GM13976 (cell line): ENCODE data around the gene SLC25A19.

ENCODE experiments used
- DNase-seq: peaks from one replicate; pipeline ENCODE4 v3.0.0; 2012; ENCODE audit warnings: low spot score
- CTCF ChIP-seq: IDR thresholded peaks from 2 replicates; pipeline ENCODE4 v1.5.1; 2012; ENCODE audit warnings: borderline replicate concordance, mild to moderate bottlenecking; ENCODE audit not compliant: insufficient read depth; ENCODE audit errors: extremely low read depth, missing control alignments, control extremely low read depth
- in situ Hi-C: fragments of 300-500 bp; cut with MboI; formaldehyde crosslinking; loops from one replicate; pipeline ENCODE4 v1.12.0; 2022; ENCODE audit warnings: low sequenced_read_pairs, mixed read lengths, inconsistent platforms; ENCODE audit not compliant: unreplicated experiment

The SLC25A19 gene

GRCh38 chr17:75238684-75239191 lies 50.5 kb downstream of the SLC25A19 start:
- peak; percentile 84 for DNase-seq
- peak; percentile 66 for TF ChIP-seq CTCF
- in situ Hi-C loops = no loop called here

DNA sequence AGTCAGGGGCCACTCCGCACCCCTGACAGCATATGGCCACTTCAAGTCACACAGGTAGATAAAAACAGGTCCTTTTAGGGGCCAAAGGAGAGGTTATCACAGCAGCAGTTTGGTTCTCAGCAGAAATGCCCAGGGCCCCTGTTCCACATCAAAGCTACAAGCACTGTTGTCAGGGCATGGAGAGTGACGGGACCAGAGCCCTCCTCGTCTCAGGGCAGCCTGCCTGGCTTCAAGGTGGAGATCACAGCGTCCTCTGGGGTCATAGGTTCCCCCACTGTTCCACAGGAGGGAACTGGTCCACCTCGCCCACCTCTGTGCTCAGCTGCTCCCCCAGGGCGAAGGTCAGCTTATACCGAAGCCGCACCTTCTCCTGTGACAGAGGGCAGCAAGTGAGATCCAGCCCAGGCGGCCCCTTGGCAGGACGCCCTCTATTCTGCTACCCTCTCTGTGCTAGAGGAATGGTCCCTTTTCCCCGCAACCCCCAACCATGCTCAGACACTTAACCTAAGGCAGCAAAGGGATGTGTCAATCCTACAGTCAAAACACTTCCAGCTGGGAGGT lies 51.1 kb downstream of the SLC25A19 start:
- no peak for TF ChIP-seq CTCF
- in situ Hi-C loops = no loop called here
- no peak for DNase-seq

- DNase-seq = no peak
- in situ Hi-C loops = no loop called here
- no peak for TF ChIP-seq CTCF
Observed at GRCh38 chr17:75237100-75238014, 51.9 kb downstream of the SLC25A19 start.

DNA sequence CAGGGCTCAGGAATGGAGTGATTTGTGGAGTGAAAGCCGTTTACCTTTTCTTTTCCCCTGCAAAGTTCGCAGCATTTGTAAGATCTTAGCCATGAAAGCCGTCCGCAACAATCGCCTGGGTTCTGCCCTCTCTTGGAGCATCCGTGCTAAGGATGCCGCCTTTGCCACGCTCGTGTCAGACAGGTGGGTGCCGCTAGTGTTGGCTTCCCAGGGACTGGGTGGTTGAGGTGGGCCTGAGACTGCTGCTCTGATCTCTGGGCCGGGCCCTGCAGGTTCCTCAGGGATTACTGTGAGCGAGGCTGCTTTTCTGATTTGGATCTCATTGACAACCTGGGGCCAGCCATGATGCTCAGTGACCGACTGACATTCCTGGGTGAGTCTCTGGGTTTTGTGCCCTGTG lies 56.4 kb downstream of the SLC25A19 start:
- TF ChIP-seq CTCF = no peak
- in situ Hi-C loops = no loop called here
- DNase-seq = no peak

- TF ChIP-seq CTCF = no peak
- in situ Hi-C loops = no loop called here
- DNase-seq = no peak
Observed at GRCh38 chr17:75231741-75232464, 57.3 kb downstream of the SLC25A19 start.

DNA sequence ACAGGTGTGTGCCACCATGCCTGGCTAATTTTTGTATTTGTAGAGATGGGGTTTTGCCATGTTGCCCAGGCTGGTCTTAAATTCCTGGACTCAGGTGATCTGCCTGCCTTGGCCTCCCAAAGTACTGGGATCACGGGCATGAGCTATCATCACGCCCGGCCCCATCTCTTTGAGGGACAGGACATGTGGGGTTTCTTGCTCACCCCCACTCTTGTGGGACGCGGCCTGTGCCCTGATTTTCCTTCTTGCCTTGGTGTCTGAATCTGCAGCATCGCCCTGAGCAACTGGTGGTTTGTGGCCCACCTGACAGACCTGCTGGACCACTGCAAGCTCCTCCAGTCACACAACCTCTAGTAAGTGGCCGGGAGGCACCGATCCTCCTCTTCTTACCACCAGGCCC lies 58.2 kb downstream of the SLC25A19 start:
- no peak for TF ChIP-seq CTCF
- DNase-seq = no peak
- in situ Hi-C loops = no loop called here
